GM19351 (cell line): ENCODE data around the gene ZNF784.

ENCODE experiments used
- ATAC-seq: cut with Tn5 transposase; IDR thresholded peaks from one replicate; pipeline ENCODE4 v1.9.1; 2021; ENCODE audit warnings: mild to moderate bottlenecking, moderate library complexity; ENCODE audit not compliant: unreplicated experiment

The ZNF784 gene

DNA sequence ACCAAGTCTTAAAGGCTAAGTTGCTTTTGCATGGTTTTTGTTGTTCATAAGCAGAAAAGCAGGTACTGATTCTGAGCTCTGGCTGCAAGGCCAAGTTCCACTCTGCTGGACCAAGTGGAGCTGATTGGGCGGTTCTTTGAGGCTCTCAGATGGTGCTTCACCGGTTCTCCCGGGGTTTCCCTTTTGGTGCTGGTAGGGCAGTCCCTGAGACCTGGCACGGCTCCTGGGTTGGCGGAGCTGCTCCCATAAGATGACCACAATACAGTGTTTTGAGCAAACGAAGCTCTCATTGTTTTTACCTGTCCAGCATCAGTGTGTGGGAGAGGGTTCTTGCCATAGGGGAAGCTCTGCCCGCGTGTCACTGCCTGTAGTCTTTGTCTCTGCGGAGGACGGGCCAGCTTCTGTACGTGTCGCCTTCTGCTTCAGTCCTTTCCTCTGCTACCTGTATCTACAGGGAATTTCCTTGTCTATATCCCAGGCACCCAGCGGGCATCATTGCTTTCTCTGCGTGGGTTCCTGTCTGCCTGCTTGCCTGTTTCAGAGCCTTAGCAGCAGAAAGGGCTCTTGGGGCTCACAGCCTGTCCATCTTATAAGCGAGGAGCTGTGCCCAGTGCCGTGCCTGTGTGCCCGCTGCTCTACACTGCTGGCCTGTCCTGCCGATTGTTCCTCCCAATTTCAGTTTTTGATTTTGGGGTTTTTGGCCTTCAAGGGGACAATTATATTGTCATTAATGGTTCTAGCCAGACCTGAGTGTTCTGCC lies 32.8 kb upstream of the ZNF784 start:
- ATAC-seq: no peak

DNA sequence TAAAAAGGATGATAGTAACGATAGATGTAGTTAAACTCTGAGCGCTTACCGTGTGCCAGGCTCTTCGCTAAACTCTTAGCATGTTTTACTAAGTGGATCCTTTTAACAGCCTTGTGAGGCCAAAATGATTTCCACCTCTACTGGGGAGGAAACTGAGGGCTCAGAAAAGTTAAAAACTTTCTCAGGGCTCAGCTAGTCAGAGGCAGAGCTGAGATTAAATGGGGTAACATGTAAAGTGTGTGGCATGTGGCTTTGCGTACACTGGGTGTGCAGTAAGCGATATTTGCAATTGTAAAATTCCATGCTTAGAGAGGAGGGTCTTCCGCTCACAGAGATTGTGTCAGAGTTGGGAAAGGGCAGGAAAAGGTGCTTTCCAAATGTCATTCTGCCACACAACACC lies 32.2 kb upstream of the ZNF784 start:
- no peak for ATAC-seq

DNA sequence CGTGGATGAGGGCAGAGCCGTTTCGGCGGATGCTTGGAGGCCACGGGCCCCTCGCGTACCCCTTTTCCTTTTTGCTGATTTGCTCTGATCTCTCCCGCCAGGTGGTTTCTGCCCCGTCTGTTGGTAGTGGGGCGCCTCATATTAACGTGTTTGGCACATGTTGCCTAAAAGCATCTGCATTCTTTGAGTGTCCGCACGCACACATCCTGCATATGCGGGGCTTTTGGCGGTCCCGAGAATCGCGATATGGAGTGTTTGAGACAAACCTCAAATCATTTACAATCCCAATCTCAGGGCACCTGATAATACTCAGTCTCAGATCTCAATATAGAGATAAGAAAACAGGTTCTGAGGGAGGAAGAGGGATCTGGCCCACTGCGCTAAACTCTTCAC lies 31.3 kb upstream of the ZNF784 start:
- no peak for ATAC-seq

- peak; percentile 29 for ATAC-seq
These were observed 30.7 kb upstream of the ZNF784 start, which contains the start of gene U2AF2 for GRCh38 chr19:55654868-55655647. TSS of gene U2AF2 (plus strand) at chr19:55655035. CDS start at chr19:55655105, 70 bp downstream.

GRCh38 chr19:55654323-55654867 lies 30.0 kb upstream of the ZNF784 start:
- ATAC-seq: peak; percentile 64

DNA sequence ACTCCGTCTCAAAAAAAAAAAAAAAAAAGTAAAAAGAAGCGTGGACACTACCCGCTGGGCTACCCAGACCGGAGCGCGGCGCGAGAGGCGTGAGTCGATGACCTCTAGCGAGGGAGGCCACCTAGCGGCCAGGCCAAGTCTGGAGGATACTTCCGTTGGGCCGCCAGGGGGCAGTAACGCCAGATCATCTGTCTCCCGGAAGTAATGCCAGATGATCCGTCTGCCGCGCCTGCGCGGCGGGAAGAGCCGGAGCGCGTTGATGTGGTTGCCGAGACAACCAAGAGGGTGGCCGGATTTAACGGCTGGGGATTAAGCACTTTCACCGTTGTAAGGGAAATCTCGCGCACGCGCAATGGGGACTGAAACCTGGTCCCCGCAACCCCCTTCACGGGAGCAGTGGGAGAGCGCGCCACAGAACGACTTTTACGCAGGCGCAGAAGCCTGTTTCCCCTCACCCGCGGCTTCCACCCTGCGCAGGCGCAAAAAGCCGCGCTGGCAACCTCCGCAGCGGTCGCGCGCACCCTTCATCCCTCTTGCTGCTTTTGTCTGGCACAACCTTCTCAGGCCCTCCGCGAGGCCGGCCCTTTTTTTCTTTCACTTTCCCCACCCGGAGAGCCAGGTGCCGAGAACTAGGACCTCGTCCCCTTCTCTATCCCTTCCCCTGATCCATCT lies 29.4 kb upstream of the ZNF784 start:
- peak; percentile 39 for ATAC-seq

- no peak for ATAC-seq
These were observed 28.2 kb upstream of the ZNF784 start for GRCh38 chr19:55652311-55653128.

- ATAC-seq: no peak
These were observed 26.9 kb upstream of the ZNF784 start for GRCh38 chr19:55651236-55651635.

DNA sequence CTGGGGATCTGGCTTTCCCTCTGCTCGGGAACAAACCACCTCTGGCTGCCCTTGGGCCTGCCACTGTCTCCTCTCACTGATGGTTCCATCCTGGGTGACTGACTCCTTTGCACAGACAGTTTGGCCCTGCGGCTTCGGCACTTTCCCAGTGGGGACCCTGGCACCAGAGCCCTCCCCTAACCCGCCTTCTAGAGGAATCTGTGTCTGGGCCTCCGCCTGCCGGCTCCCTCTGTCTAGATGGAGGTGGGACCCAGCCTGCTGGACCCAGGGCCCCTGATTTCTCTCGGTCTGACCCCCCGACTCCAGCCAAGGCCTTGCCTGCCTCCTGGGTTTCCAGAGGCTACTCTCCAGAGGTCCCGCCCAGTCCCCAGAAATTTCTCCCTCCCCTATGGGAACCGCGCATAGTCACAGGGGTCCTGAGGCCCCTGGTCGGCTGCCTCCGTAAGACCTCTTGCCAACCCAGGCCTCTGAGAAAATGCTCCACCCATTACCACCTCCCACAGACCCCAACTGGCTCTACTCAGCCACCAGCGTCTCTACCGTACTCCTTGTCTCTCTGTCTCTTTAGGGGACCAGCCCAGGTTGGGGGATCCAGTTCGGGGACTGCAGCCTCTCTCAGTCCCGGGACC lies 26.4 kb upstream of the ZNF784 start:
- ATAC-seq: no peak

DNA sequence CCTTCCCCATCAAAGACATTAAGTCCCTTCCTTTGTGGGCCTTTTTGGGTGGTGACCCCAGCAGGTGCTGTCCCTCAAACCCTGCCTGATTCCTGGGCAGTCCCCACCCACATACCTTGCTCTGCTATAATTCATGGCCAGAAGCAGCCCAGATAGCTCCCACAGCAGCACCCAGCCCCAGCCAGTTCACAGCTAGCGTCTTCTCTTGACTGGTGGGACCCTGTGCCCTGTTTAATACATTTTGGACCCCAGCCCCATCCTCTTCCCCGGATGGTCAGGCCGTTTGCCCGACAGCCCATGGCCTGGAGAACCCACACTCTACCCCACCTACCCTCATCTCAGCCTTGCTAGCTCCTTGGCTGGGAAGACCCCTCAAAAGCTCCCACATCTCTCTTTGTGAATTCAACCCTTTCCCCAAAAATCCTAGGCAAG lies 25.8 kb upstream of the ZNF784 start:
- no peak for ATAC-seq

DNA sequence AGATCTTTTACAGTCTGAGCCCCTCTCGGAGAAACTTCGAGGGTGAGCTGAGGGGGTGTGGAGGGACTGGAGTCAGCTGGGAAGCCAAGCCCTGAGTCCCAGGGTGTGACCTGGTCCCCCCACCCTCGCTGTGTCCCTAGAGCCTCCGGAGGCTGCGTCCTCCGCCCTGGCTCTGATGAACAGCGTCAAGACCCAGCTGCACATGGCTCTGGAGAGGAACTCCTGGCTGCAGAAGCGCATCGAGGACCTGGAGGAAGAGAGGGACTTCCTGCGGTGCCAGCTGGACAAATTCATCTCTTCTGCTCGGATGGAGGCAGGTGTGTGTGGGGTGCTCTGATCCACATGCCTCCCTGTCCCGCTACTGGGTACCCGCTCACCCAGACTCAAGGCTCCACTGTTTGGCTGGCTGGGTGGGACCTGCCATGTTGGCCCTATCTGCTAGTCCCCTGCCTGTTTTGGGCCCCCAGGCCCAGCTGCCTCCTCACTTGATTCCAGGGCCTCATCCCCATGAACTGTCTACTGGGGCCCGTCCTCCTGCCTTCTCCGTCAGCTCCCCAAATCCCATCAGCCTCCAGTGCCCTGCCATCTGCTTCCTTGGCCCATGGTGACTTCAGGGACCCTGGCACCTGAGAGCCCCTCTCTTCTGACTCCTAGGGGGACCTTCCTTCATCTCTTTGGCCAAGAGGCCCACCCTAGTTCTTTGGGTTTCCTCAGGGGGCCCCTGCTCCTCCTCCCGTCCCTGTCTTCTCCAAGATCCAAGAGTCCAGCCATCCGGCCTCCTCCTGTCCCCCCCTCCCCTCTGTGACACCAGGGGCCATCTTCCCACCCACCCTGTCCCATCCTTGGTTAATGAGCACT lies 25.1 kb upstream of the ZNF784 start:
- no peak for ATAC-seq

DNA sequence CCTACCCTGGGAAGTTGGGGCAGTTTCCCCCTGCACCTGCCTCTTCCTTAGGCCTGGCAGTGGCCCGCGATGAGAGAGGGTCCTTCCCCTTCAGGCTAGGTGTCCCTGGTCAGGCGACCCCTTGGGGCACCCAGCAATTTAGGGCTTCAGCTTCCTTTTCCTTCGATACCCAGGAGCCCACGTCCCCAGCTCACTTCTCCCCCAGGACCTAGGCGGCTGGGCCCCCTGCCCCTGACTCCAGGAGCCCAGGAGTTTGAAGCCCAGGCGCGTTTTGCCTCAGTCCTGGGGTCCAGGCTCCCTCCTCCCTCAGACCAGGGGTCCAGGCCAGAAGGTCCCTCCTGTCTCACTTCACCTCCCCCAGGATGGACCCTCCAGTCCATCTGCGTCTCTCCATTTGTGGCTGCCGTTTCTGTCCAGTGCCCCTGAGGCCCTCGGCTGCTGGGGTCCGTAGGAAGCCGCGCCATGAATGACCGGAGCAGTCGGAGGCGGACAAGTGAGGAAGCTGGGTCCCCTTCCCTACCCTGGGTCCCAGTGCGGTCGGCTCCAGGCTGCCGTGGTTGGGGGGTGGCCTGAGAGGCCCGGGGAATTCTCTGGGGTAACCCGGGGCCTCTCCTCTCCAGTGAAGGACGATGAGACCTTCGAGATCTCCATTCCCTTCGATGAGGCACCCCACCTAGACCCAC lies 24.4 kb upstream of the ZNF784 start:
- ATAC-seq: no peak

GRCh38 chr19:55647732-55648584 lies 23.6 kb upstream of the ZNF784 start, which contains the start of gene CCDC106:
TSS of gene CCDC106 (plus strand) at chr19:55648212. CDS start at chr19:55649047, 835 bp downstream.
- no peak for ATAC-seq

GRCh38 chr19:55646889-55647731 lies 22.7 kb upstream of the ZNF784 start:
- no peak for ATAC-seq

DNA sequence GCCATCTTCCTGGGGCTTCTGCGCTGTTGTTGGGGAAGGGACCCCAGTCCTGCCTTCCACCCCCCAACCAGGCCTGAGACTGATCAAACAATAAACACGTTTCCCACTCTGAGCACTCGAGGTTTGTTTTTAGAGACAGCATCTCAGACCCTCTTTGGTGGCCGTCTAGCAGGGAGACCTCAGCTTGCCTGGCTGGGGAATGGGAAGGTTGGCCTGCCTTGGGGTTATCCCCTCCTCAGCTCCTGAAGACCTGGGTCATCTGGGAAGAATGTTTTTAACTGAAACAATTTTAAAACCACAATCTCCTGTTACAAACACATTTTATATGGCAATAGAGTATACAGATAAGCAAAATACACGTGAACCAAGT lies 21.1 kb upstream of the ZNF784 start:
- no peak for ATAC-seq

GRCh38 chr19:55644842-55645511 lies 20.6 kb upstream of the ZNF784 start:
- ATAC-seq: no peak
